Stromal cell of bone marrow (primary cell): ENCODE data around the gene CYB5RL.

Experiments used
- DNase-seq: peaks from one replicate; pipeline ENCODE4 v3.0.0-alpha.2; 2012; ENCODE audit warnings: low read depth

The CYB5RL gene

GRCh38 chr1:54158071-54158470, 41.8 kb downstream of the CYB5RL start:
- DNase-seq, result peak; percentile 6

GRCh38 chr1:54157401-54157800, 42.4 kb downstream of the CYB5RL start:
- no peak for DNase-seq

GRCh38 chr1:54156986-54157385, 42.8 kb downstream of the CYB5RL start:
- DNase-seq, result no peak

GRCh38 chr1:54156201-54156600, 43.6 kb downstream of the CYB5RL start:
- DNase-seq, result no peak

- peak; percentile 75 for DNase-seq
Observed at GRCh38 chr1:54153535-54154439, 46.0 kb downstream of the CYB5RL start.

GRCh38 chr1:54152696-54153095, 47.1 kb downstream of the CYB5RL start, which contains the start of gene CDCP2:
CDCP2 (minus strand) TSS chr1:54153000; CDS start chr1:54152922, 78 bp downstream.
- DNase-seq, result no peak

GRCh38 chr1:54151013-54151412, 48.8 kb downstream of the CYB5RL start:
- no peak for DNase-seq
